Dedifferentiated amniotic fluid mesenchymal stem cell (primary cell): ENCODE measurements around the gene ALOX15.
"Not testable (repeated sequence)": the region's sequence is repeated elsewhere in the genome, so short reads cannot be mapped to it uniquely, and the experiment has no call there.

Experiments used
- DNase-seq: peaks from one replicate; pipeline ENCODE4 v3.0.0-alpha.2; 2016; ENCODE audit errors: extremely low spot score

The ALOX15 gene

DNA sequence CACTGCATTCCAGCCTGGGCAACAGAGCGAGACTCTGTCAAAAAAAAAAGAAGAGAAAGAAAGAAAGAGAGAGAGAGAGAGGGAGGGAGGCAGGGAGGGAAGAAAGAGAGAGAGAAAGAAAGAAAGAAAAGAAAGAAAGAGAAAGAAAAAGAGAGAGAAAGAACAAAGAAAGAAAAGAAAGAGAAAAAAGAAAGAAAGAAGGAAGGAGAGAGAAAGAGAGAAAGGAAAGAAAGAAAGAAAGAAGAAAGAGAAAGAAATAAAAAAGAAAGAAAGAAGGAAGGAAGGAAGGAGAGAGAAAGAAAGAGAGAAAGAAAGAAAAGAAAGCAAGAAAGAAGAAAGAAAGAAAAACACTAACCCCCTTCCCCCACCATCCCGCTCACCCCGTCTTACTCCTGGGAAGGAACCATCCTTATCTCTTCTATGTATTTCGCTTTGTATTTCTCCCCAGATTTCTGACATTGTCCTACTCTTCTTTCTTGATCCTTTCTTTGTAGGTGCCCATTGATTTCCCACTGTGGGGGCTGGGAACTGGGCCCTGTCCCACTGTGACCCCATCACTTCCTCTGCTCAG lies 20.9 kb downstream of the ALOX15 start:
- no peak for DNase-seq

DNA sequence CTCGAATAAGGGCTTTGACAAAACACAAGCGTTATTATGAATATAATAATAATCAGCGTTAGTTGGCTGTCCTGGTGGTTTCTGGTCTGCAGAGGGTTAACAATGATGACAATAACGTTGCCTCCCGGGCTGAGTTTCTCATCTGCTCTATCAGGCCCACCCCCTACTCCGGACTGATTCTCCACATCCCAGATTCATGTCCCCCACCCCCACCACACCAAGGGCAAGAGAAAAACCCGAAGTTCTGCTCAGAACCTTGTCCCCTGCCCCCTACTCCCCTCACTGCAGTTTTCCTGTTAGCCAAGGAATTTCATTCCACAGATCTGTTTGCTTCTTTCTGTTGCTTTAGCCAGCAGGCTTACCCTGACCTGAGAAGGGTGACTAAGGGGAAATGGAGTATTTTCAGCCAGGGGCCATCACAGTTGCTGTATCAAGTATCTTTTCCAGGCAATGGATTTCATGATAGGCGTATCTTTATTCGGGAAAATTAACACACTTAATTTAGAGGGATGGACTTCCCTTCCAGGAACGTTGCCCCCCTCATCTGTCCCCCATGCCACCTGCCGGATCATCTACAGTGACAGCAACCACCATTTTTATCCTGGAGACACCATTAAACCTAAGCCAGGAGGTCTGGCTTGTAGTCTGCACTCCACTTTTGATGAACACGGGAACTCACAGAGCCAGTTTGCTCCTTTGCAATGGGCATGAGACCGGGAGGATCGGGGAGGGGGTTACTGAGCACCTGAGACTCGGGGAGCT lies 23.7 kb downstream of the ALOX15 start:
- no peak for DNase-seq

DNA sequence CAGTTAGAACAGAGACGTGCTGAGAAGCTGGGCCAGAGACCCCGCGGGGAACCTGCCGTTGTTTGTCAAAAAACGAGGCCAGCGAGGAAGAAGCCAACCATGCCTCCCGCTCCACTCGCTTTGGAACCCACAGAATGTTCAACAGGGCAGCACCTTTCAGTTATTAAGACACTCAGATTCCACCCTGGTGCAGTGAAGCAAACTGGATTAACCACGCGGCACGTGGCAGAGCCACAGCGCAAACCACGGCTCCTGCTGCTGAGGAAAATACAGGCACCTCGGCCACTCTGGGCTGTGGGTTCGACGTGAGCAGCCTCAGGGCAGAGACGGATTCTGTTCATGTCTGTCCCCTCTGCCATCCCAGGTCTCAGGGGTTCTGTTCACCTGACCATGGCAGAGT lies 24.4 kb downstream of the ALOX15 start:
- no peak for DNase-seq

- no peak for DNase-seq
Measured at GRCh38 chr17:4616476-4616875, 25.0 kb downstream of the ALOX15 start.

DNA sequence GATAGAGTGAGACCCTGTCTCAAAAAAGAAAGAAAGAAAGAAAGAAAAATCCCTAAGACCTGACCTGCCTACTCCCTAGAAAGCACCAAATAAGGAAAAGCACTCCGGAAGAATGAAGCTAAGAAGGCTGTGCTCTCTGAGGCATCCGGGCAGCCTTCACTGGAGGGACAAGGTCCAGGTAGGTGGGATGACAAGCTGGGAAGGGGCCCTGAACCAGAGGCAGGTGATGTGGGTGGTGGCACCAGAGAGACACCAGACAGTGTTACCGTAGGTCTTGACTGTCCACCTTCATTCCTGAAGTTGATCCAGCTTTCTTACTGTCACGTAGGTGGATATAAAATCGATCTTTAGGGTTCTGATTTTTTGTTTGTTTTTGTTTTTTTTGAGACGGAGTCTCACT lies 30.8 kb downstream of the ALOX15 start:
- no peak for DNase-seq

- no peak for DNase-seq
Measured at GRCh38 chr17:4610162-4610561, 31.3 kb downstream of the ALOX15 start.

- no peak for DNase-seq
Measured at GRCh38 chr17:4609761-4610160, 31.7 kb downstream of the ALOX15 start.

DNA sequence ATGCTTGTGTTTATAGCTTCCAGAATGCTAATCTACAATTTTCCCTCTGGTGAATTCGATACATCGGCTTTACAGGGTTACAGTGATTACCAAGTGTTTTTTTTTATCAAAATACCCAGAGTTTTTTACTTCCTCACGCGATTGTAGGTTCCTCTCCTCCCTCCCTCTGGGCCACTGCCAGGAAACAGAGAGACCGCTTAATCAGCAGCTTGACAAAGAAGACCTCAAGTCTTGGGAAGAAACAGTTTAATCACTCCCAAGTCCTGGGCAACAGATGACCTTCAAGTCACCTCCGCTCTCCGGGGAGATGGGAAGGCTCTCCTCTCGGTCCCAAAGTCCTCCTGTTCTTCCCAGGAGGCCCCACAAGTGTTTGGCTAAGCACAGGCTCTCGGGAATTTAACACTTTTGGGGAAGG lies 33.7 kb downstream of the ALOX15 start:
- peak; percentile 36 for DNase-seq

- DNase-seq: no peak
Measured at GRCh38 chr17:4607261-4607741, 34.2 kb downstream of the ALOX15 start.

GRCh38 chr17:4605826-4606225 lies 35.7 kb downstream of the ALOX15 start:
- no peak for DNase-seq

- not testable (repeated sequence) for DNase-seq
Measured at GRCh38 chr17:4604736-4605135, 36.7 kb downstream of the ALOX15 start.

DNA sequence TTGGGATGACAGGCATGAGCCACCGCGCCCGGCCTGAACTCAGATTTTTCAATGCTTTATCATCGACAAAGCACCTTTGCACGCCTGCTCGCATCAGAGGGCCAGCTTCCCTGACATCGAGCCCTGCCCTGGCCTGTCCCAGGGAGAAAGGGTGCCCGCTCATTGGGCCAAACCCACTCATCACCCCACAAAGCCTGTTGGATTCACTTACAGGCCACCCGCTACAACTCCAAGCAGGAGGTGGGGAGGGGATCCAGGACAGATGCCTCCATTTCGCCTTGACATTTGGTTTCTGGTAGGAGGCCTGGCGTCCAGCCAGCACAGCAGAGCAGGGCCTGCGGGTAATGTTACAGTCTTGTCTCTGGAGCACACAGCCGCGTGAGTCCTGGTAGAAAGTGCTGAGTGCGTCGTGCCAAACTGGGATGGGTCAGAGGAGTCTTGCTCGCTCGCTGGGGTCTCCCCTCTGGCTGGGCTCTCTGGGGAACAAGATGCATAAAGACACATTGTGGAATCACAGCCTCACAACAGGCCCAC lies 37.3 kb downstream of the ALOX15 start:
- DNase-seq: peak; percentile 51

GRCh38 chr17:4602041-4602440 lies 39.4 kb downstream of the ALOX15 start:
- DNase-seq: no peak

DNA sequence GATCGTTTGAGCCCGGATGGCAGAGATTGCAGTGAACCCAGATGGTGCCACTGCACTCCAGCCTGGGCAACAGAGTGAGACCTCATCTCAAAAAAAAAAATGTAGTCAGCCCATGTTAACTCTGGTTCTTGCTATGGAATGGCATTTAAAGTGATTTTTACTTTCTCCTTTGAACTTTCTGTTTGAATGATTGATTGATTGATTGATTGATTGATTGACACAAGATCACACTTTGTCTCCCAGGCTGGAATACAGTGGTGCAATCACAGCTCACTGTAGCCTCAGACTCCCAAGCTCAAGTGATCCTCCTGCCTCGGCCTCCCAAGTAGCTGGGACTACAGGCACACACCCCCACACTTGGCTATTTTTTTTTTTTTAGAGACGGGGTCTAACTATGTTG lies 40.2 kb downstream of the ALOX15 start:
- no peak for DNase-seq

DNA sequence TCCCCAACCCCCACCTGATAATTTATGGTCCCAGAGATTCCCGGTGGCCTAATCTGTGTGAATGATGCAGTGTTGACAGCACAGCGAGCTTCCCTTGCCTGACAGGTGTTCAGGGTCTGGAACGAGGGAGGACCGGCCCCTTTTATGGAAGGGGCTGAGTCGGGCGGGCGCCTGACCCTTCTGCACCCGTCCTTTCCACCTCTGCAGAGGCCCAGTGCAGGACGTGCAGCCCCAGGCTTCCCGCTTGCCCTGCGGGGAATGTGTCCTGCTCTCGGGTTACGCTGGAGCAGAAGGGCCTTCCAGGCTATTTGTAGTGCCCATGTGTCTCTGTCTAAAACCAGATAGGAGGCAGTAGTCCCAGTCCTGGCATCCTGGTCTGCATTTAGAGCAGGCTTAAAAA lies 40.9 kb downstream of the ALOX15 start:
- DNase-seq: no peak

GRCh38 chr17:4599505-4600281 lies 41.8 kb downstream of the ALOX15 start:
- no peak for DNase-seq

- no peak for DNase-seq
Measured at GRCh38 chr17:4598776-4599504, 42.5 kb downstream of the ALOX15 start.

GRCh38 chr17:4597975-4598374 lies 43.5 kb downstream of the ALOX15 start:
- DNase-seq: no peak

- no peak for DNase-seq
Measured at GRCh38 chr17:4596636-4597380, 44.7 kb downstream of the ALOX15 start.

DNA sequence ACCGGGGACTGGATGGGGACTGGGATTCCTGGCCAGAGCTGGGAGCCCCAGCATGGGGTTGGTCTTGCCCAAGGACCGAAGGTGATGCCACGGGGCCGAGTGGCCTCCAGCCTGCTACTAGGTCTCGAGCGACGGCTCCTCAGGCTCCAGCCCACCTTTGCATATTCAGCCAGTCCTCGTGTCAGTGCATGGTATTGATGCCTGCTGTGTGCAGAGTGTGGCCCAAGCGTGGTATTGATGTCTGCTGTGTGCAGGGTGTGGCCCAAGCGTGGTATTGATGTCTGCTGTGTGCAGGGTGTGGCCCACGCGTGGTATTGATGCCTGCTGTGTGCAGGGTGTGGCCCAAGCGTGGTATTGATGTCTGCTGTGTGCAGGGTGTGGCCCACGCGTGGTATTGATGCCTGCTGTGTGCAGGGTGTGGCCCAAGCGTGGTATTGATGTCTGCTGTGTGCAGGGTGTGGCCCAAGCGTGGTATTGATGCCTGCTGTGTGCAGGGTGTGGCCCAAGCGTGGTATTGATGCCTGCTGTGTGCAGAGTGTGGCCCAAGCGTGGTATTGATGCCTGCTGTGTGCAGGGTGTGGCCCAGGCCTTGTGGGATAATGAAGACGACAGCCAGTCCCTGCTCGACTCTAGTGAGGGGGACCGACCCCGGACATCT lies 45.7 kb downstream of the ALOX15 start:
- not testable (repeated sequence) for DNase-seq
